A673 (cell line): ENCODE results near the gene EIF3K. TPM values are rescaled to one million over a fixed set of nuclear protein-coding genes. Genes with fewer than 3 reads are reported as not detected.

Source experiments
- BruUV-seq: library from RNA; stranded (reverse); fragments of 400-500 nt; replicated peaks from 2 replicates; lab custom pipeline; 2021; lab: Mats Ljungman, UMichigan
- CTCF ChIA-PET: fragments of 300-600 bp; sonication (Branson Sonifier 250); formaldehyde crosslinking; loops from one replicate; lab custom pipeline; 2022; ENCODE audit warnings: antibody characterized with exemption; lab: Charles Lee
- POLR2A ChIA-PET: fragments of 300-600 bp; sonication (Branson Sonifier 250); formaldehyde crosslinking; loops from one replicate; lab custom pipeline; 2022; ENCODE audit warnings: antibody characterized with exemption; ENCODE audit not compliant: low non-redundant PET; lab: Charles Lee
- DNase-seq: peaks from one replicate; pipeline ENCODE4 v3.0.0-alpha.2; 2015; ENCODE audit warnings: low spot score
- H3K27ac ChIP-seq: fragments of 200-600 bp; sonication (generic); 2 replicates; pipeline ENCODE4 v1.5.1; 2016; ENCODE audit warnings: mixed run types, low read depth, mild to moderate bottlenecking, mixed read lengths, antibody characterized with exemption, low read length; ENCODE audit not compliant: poor library complexity, severe bottlenecking
- H3K27me3 ChIP-seq: fragments of 200-600 bp; sonication (generic); replicated peaks from 2 replicates; pipeline ENCODE4 v1.6.1; 2017; ENCODE audit warnings: mixed run types, low read depth, mild to moderate bottlenecking, mixed read lengths, antibody characterized with exemption, low read length; ENCODE audit not compliant: insufficient read depth, poor library complexity
- H3K36me3 ChIP-seq: fragments of 200-600 bp; sonication (generic); 2 replicates; pipeline ENCODE4 v1.6.1; 2016; ENCODE audit warnings: mixed run types, mild to moderate bottlenecking, mixed read lengths, antibody characterized with exemption, low read length; ENCODE audit not compliant: insufficient read depth, poor library complexity, severe bottlenecking
- H3K4me1 ChIP-seq: fragments of 200-600 bp; sonication (generic); 2 replicates; pipeline ENCODE4 v1.6.1; 2017; ENCODE audit warnings: mixed run types, mild to moderate bottlenecking, mixed read lengths, antibody characterized with exemption, low read length; ENCODE audit not compliant: insufficient read depth, poor library complexity, severe bottlenecking
- H3K4me3 ChIP-seq: fragments of 200-600 bp; sonication (generic); 2 replicates; pipeline ENCODE4 v1.5.1; 2016; ENCODE audit warnings: low read depth, mixed run types, mild to moderate bottlenecking, mixed read lengths, low read length; ENCODE audit not compliant: poor library complexity, severe bottlenecking
- H3K9me3 ChIP-seq: fragments of 200-600 bp; sonication (generic); 2 replicates; pipeline ENCODE4 v1.6.1; 2016; ENCODE audit warnings: mixed run types, low read depth, mild to moderate bottlenecking, mixed read lengths, antibody characterized with exemption, low read length; ENCODE audit not compliant: poor library complexity, severe bottlenecking
- EZH2 ChIP-seq: fragments of 200-600 bp; sonication (generic); IDR thresholded peaks from 2 replicates; pipeline ENCODE4 v1.6.1; 2017; ENCODE audit warnings: borderline replicate concordance, low read depth, mild to moderate bottlenecking, mixed read lengths, antibody characterized with exemption, low read length; ENCODE audit not compliant: poor library complexity, severe bottlenecking
- intact Hi-C: fragments of 100-400 bp; cut with micrococcal nuclease; formaldehyde crosslinking; loops from one replicate; pipeline ENCODE4 v1.10.0; 2022; ENCODE audit not compliant: unreplicated experiment
- total RNA-seq: library from RNA; stranded (reverse); gene quantifications from 2 replicates; pipeline ENCODE4 v1.2.3, GENCODE V29; 2021
- TF ChIP-seq, protein P1 (sequence below): fragments of 300-800, 200-600 bp; sonication (generic); conservative IDR thresholded peaks from 2 replicates; pipeline ENCODE4 v1.5.1; 2017; ENCODE audit warnings: low read depth, mild to moderate bottlenecking, antibody characterized with exemption, low read length, moderate library complexity, mixed read lengths

EIF3K gene
- total RNA-seq, 1 experiment from 2014 or later = 316 TPM

DNA sequence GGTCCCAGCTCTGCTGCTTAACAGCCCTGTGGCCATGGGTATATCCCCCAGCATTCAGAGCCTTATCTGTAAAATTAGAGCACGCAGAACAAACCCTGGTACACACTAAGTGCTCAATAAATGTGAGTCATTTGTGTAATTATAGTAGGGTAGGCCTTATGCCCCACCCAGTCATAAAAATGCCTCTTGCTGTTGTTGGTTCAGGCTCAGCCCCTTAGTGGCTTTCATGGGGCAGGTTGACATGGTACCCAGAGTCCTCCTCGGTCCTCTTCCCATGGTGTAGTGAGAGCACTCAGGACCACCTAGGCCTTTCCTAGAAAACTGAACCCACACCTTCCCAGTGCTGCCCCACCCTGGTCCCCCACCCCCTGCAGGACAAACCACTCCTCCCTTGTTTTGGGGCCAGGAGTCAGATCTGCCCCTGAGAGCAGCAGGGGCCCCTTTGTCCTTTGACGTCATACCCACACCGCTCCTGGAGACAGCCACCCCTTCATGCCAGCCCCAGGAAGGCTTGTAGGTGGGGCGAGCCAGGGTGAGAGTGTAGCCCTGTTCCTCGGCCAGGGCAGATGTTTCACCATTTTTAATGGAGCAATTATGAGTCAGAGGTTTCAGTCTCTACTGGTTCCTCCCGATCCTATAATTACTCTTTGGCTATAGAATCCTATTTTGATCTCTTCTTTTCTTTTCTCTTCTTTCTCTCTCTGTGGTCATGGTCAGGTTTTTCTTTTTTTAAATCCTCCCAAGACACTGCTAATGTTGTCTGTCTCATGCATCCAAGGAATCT, 65.3 kb downstream of the EIF3K start:
- Histone ChIP-seq H3K4me1 (peaks cover 34% of the 10 kb centered on the region), H3K27me3 (no peaks in the 10 kb centered on the region), H3K9me3 (no peaks in the 10 kb centered on the region), H3K4me3 (no peak overlapping the region), H3K27ac (peak overlapping the region; percentile 84), H3K36me3 (no peaks in the 10 kb centered on the region)
- BruUV-seq = no TSS peak
- DNase-seq = peak; percentile 76
- CTCF ChIA-PET = interaction anchor here (0.6 kb wide), 1 partner anchor 785 kb away, joined by 9 read pairs; no protein-coding TSS in a partner anchor
- TF ChIP-seq EZH2 = no peak
- TF ChIP-seq, protein P1, sequence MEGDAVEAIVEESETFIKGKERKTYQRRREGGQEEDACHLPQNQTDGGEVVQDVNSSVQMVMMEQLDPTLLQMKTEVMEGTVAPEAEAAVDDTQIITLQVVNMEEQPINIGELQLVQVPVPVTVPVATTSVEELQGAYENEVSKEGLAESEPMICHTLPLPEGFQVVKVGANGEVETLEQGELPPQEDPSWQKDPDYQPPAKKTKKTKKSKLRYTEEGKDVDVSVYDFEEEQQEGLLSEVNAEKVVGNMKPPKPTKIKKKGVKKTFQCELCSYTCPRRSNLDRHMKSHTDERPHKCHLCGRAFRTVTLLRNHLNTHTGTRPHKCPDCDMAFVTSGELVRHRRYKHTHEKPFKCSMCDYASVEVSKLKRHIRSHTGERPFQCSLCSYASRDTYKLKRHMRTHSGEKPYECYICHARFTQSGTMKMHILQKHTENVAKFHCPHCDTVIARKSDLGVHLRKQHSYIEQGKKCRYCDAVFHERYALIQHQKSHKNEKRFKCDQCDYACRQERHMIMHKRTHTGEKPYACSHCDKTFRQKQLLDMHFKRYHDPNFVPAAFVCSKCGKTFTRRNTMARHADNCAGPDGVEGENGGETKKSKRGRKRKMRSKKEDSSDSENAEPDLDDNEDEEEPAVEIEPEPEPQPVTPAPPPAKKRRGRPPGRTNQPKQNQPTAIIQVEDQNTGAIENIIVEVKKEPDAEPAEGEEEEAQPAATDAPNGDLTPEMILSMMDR = no peak
- POLR2A ChIA-PET = no interaction called here
- intact Hi-C loops = no loop called here

DNA sequence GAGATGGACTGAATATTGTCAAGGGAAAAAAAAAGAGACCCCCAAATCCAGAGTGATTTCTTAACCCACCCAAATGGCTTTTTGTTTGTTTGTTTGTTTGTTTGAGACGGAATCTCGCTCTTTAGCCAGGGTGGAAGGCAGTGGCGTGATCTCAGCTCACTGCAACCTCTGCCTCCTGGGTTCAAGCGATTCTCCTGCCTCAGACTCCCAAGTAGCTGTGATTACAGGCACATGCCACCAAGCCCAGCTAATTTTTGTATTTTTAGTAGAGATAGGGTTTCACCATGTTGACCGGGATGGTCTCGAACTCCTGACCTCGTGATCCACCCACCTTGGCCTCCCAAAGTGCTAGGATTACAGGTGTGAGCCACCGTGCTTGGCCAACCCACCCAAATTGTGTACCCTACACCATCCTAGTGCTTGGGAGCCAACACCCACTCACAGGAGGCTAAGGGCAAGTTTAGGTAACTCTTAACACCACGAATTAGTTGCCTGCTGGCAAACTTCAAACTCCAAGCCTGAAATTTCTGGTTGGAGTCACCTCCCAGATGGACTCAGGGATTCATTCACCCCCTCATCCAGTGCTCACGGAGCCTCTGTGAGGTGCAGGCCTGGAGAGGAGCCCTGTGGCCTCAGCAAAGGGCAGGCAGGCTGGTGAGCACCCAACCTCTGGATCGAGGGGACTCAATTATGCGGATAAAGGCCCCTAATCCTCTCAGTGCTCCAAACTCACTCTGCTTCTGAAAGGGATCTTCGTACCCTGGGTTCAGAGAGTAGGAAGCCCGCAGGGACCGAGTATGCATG, 66.1 kb downstream of the EIF3K start:
- DNase-seq = no peak
- H3K27ac ChIP-seq = peak overlapping the region; percentile 84
- BruUV-seq = no TSS peak
- H3K4me1 ChIP-seq = peaks cover 34% of the 10 kb centered on the region
- TF ChIP-seq EZH2 = no peak
- TF ChIP-seq, protein P1 = no peak
- no peaks in the 10 kb centered on the region for H3K27me3 ChIP-seq
- H3K36me3 ChIP-seq = no peaks in the 10 kb centered on the region
- ChIA-PET POLR2A (no interaction called here), CTCF (no interaction called here)
- intact Hi-C loops = no loop called here
- no peak overlapping the region for H3K4me3 ChIP-seq
- H3K9me3 ChIP-seq = no peaks in the 10 kb centered on the region

DNA sequence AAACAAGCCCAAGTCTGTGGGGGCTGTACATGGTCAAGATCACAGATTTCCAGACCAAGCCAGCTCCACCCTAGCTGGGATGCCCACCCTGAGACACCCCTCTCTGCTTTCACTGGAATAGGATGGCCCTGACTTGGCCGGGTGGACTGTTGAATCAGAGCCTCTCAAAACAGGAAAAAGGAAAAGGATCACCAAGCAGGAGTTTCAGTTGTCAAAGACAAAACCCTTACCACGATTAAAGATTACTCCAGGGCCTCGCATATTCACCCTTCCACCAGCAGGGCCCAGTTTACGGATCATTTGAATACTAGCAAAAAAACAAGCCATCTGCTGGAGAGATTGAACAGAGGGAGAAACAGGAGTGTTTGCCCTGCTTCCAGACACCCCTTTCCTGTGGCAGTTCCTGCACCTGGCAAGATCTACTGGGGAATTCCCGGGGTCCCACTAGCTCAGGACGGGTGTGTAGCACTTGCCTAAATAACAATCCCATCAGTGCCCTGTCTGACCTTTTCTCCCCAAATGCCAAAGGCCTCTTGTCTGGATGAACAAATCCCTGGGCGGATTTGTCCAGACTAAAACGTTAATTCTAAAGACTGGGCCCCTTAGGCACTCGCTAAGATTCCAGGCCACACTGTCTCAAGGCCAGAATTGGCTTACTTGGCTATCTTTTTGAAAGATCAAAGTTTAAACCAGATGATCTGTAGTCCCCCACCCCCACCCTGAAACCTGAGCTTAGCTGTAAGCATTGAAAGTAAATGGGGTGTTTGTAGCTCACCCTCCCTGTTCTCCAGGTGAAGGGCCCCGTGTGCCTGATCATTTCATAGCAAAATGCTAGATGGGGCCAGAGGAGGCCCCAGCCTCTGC, 66.9 kb downstream of the EIF3K start:
- Histone ChIP-seq H3K4me3 (no peak overlapping the region), H3K9me3 (no peaks in the 10 kb centered on the region), H3K36me3 (no peaks in the 10 kb centered on the region), H3K4me1 (peaks cover 37% of the 10 kb centered on the region), H3K27ac (peak overlapping the region; percentile 84), H3K27me3 (no peaks in the 10 kb centered on the region)
- TF ChIP-seq EZH2 = no peak
- TF ChIP-seq, protein P1 = peak; percentile 48; the same call in 1 of the 2 replicates
- DNase-seq = peak; percentile 63
- intact Hi-C loops = no loop called here
- CTCF ChIA-PET = no interaction called here
- POLR2A ChIA-PET = no interaction called here
- no TSS peak for BruUV-seq
